Mucosa of rectum (tissue), 2 donors: ENCODE data around the gene NEK6.

Experiments
- H3K27ac ChIP-seq, 2 donors: one replicate each; pipeline ENCODE4 v1.7.0; 2013; ENCODE audit warnings: inconsistent platforms in 2 of 2, low read depth in 2 of 2, low read length in 2 of 2
- H3K27me3 ChIP-seq, 2 donors: one replicate each; pipeline ENCODE4 v1.7.0; 2013; ENCODE audit warnings: low read length in 2 of 2; ENCODE audit not compliant: control insufficient read depth in 2 of 2, insufficient read depth in 2 of 2
- H3K36me3 ChIP-seq, 2 donors: one replicate each; pipeline ENCODE4 v1.7.0; 2013; ENCODE audit warnings: low read length in 2 of 2; ENCODE audit not compliant: control insufficient read depth in 2 of 2, insufficient read depth in 2 of 2
- H3K4me1 ChIP-seq, 2 donors: one replicate each; pipeline ENCODE4 v1.7.0; 2013; ENCODE audit warnings: low read length in 2 of 2, mild to moderate bottlenecking in 1 of 2; ENCODE audit not compliant: control insufficient read depth in 2 of 2, insufficient read depth in 2 of 2
- H3K4me3 ChIP-seq, 2 donors: one replicate each; pipeline ENCODE4 v1.7.0; 2013; ENCODE audit warnings: low read length in 2 of 2
- H3K9ac ChIP-seq, 2 donors: one replicate each; pipeline ENCODE4 v1.7.0; 2013; ENCODE audit warnings: low read length in 2 of 2, low read depth in 1 of 2, mild to moderate bottlenecking in 1 of 2
- H3K9me3 ChIP-seq, 2 donors: one replicate each; pipeline ENCODE4 v1.7.0; 2013; ENCODE audit warnings: low read length in 2 of 2; ENCODE audit not compliant: control insufficient read depth in 2 of 2
- donor health status: healthy.
- donor health status: Normal muscosa, but diverticular disease.

NEK6 gene

GRCh38 chr9:124381170-124381945 lies 123.6 kb downstream of the NEK6 start:
- peaks cover 13 to 16% of the 10 kb centered on the region in 2 donors for H3K36me3 ChIP-seq
- H3K27me3 ChIP-seq: no peaks in the 10 kb centered on the region
- H3K9ac ChIP-seq: no peak overlapping the region
- H3K4me3 ChIP-seq: no peak overlapping the region
- H3K4me1 ChIP-seq: peaks cover 0 to 3% of the 10 kb centered on the region in 2 donors
- H3K27ac ChIP-seq: no peak overlapping the region
- H3K9me3 ChIP-seq: no peaks in the 10 kb centered on the region

- no peak overlapping the region for H3K4me3 ChIP-seq
- no peak overlapping the region for H3K27ac ChIP-seq
- H3K27me3 ChIP-seq: no peaks in the 10 kb centered on the region
- H3K4me1 ChIP-seq: peaks cover 0 to 3% of the 10 kb centered on the region in 2 donors
- H3K36me3 ChIP-seq: peaks cover 13 to 16% of the 10 kb centered on the region in 2 donors
- no peak overlapping the region for H3K9ac ChIP-seq
- H3K9me3 ChIP-seq: no peaks in the 10 kb centered on the region
Measured at GRCh38 chr9:124384210-124384609, 126.5 kb downstream of the NEK6 start.

DNA sequence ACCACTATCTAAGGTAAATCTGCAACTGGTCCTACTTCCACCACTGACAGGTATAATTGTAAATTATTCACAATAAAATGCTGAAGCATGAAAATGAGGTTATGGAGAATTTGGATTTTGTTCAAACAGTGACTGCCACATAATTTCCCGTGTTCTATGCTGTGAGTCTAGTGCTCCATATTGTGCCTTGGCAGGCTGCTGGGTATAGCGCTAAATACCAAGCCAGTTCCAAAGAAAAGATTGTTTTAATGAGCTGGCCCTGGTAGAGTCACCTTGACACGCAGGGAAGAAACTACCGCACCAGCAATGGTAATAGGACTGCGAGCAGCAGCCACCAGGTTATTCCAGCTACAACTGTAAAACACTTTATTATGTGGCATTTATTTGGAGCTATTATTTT lies 127.1 kb downstream of the NEK6 start:
- no peak overlapping the region for H3K4me3 ChIP-seq
- H3K9ac ChIP-seq: no peak overlapping the region
- H3K36me3 ChIP-seq: peaks cover 12 to 13% of the 10 kb centered on the region in 2 donors
- H3K4me1 ChIP-seq: peaks cover 0 to 3% of the 10 kb centered on the region in 2 donors
- H3K27ac ChIP-seq: no peak overlapping the region
- no peaks in the 10 kb centered on the region for H3K27me3 ChIP-seq
- no peaks in the 10 kb centered on the region for H3K9me3 ChIP-seq

DNA sequence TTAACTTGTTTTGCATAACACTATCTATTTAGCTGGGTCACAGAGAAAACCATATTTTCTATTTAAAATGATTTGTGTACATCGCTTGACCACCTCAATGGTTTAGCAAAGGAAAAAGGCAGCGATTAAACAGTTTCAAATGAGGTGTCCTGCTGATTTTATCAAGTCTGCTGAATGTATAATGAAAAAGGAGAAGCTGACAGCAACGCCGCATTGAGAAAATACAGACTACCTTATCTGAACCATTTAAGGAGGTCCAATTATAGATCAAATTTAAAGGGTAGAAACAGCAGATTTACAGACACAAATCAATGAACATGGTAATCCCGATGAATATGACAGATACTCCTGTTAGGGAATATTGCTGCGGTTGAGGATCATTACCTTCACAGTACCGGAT lies 127.9 kb downstream of the NEK6 start:
- H3K4me1 ChIP-seq: peaks cover 0 to 3% of the 10 kb centered on the region in 2 donors
- H3K9ac ChIP-seq: no peak overlapping the region
- no peak overlapping the region for H3K27ac ChIP-seq

DNA sequence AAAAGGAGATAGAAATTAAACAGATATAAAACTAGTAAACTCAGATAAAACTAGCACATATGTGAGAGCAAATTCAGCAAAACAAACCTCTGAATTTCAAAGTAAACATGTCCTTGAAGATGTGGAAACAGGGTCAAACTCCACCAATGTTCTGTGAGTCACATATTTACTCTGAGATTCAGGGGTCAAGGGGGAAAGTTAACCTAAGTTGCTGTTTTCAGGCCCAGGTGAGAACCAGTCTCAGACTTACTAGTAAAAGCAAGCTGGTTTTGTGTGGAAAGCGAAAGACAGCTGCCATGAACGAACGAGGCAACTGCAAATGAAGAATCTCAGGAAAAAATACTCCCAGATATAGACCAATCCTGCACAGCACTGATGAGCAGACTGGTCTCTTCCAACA lies 128.5 kb downstream of the NEK6 start:
- Histone ChIP-seq H3K9me3 (no peaks in the 10 kb centered on the region), H3K27ac (no peak overlapping the region), H3K4me3 (no peak overlapping the region)

More for the DNA sequence above, 127.9 kb downstream of the NEK6 start:
- no peak overlapping the region for H3K4me3 ChIP-seq
- H3K27me3 ChIP-seq: no peaks in the 10 kb centered on the region
- no peaks in the 10 kb centered on the region for H3K9me3 ChIP-seq
- peaks cover 10 to 12% of the 10 kb centered on the region in 2 donors for H3K36me3 ChIP-seq

GRCh38 chr9:124388275-124389048 lies 130.7 kb downstream of the NEK6 start:
- H3K9ac ChIP-seq: no peak overlapping the region
- H3K27ac ChIP-seq: no peak overlapping the region
- H3K4me1 ChIP-seq: peaks cover 3 to 4% of the 10 kb centered on the region in 2 donors
- H3K9me3 ChIP-seq: no peaks in the 10 kb centered on the region
- peaks cover 8 to 13% of the 10 kb centered on the region in 2 donors for H3K36me3 ChIP-seq
- no peak overlapping the region for H3K4me3 ChIP-seq
- no peaks in the 10 kb centered on the region for H3K27me3 ChIP-seq

More for the DNA sequence above, 128.5 kb downstream of the NEK6 start:
- Histone ChIP-seq H3K4me1 (peaks cover 3 to 4% of the 10 kb centered on the region in 2 donors), H3K27me3 (no peaks in the 10 kb centered on the region), H3K36me3 (peaks cover 10 to 12% of the 10 kb centered on the region in 2 donors), H3K9ac (no peak overlapping the region)

DNA sequence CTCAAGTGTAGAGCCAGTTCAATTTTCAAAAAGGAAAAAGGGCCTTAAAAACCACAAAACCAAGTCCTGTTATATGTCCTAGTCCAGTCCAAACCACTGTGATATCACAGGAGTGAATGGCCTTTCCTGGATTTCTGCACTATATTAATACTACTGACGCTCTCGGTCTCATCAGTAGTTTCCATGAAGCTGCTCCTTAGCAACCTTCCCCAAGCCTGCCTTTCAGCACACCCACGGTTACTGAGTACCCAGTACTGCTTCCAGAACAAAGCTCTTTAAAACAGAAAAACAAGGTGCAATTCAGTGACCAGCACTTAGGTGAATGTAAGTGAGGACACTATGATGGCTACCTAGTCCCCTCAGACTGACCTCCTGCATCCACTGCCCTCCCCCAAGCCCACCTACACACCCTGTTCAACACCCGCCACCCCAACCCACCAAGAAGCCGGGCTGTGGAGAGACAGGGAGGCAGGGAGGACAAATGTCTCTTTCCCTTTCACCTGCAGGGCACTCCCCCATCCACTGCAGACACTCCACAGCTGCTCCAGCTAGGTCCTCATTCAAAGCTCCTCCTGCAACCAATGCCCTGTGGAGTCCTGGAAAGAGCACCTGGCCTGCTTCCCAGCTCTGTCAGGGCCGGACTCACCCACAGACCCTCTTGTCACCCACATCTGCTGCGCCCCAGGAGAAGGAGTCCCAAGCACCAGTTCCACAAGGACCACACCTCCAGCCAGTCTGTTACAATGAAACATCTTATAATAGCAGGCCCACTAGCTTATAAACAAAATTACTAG lies 131.6 kb downstream of the NEK6 start:
- peaks cover 3 to 4% of the 10 kb centered on the region in 2 donors for H3K4me1 ChIP-seq

GRCh38 chr9:124390794-124391658 lies 133.3 kb downstream of the NEK6 start:
- no peak overlapping the region for H3K27ac ChIP-seq
- no peak overlapping the region for H3K4me3 ChIP-seq
- no peaks in the 10 kb centered on the region for H3K9me3 ChIP-seq
- peaks cover 3 to 4% of the 10 kb centered on the region in 2 donors for H3K4me1 ChIP-seq
- H3K9ac ChIP-seq: no peak overlapping the region
- peaks cover 4 to 12% of the 10 kb centered on the region in 2 donors for H3K36me3 ChIP-seq
- H3K27me3 ChIP-seq: no peaks in the 10 kb centered on the region

More for the DNA sequence above, 131.6 kb downstream of the NEK6 start:
- Histone ChIP-seq H3K36me3 (peaks cover 4 to 12% of the 10 kb centered on the region in 2 donors), H3K4me3 (no peak overlapping the region), H3K9me3 (no peaks in the 10 kb centered on the region), H3K27me3 (no peaks in the 10 kb centered on the region), H3K9ac (no peak overlapping the region), H3K27ac (no peak overlapping the region)

DNA sequence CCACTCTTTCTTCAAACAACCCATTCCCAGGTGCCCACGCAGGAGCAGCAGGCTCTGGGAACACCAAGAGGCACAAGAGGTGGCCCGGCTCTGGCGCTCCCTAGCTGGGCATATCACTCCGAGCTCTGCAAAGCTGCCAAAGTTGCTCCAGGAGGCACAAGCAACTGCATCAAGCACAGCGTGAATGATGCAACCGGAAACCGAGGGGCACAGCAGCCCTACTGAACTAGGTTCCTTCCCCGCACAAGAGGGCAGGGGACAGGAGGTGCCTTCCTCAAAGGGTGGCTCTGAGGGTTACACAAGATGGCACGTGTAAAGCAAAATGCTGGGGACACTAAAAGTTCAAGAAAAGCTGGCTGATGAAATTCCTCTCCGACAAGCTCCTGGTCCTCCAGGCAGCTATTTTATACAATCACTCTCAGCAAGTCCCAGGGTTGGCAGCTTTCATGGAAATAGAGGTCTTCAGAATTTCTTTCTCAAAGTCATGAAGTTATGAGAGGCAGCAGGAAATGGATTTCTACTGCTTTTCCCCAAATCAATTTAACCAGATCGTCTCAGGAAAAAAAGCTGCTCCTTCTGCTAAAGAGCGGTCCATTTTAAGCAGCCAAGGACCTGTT lies 134.6 kb downstream of the NEK6 start:
- H3K9ac ChIP-seq: no peak overlapping the region
- H3K27ac ChIP-seq: no peak overlapping the region
- no peaks in the 10 kb centered on the region for H3K9me3 ChIP-seq
- H3K4me3 ChIP-seq: no peak overlapping the region
- H3K27me3 ChIP-seq: no peaks in the 10 kb centered on the region
- peaks cover 0 to 4% of the 10 kb centered on the region in 2 donors for H3K4me1 ChIP-seq
- H3K36me3 ChIP-seq: peaks cover 9 to 16% of the 10 kb centered on the region in 2 donors
